ES-I3 (cell line): ENCODE measurements around the gene TFAP2A.

ENCODE experiments used
- H3K36me3 ChIP-seq: 2 replicates; pipeline ENCODE4 v1.6.1; 2013; ENCODE audit warnings: mild to moderate bottlenecking, low read length, control low read depth, moderate library complexity; ENCODE audit not compliant: insufficient read depth
- H3K4me1 ChIP-seq: 2 replicates; pipeline ENCODE4 v1.6.1; 2013; ENCODE audit warnings: mild to moderate bottlenecking, control low read depth, low read length; ENCODE audit not compliant: insufficient read depth
- H3K9ac ChIP-seq: 2 replicates; pipeline ENCODE4 v1.6.1; 2013; ENCODE audit warnings: low read depth, mild to moderate bottlenecking, low read length, moderate library complexity
- H3K9me3 ChIP-seq: 2 replicates; pipeline ENCODE4 v1.6.1; 2013; ENCODE audit warnings: mild to moderate bottlenecking, low read length, moderate library complexity; ENCODE audit not compliant: control insufficient read depth, insufficient read depth

TFAP2A gene

DNA sequence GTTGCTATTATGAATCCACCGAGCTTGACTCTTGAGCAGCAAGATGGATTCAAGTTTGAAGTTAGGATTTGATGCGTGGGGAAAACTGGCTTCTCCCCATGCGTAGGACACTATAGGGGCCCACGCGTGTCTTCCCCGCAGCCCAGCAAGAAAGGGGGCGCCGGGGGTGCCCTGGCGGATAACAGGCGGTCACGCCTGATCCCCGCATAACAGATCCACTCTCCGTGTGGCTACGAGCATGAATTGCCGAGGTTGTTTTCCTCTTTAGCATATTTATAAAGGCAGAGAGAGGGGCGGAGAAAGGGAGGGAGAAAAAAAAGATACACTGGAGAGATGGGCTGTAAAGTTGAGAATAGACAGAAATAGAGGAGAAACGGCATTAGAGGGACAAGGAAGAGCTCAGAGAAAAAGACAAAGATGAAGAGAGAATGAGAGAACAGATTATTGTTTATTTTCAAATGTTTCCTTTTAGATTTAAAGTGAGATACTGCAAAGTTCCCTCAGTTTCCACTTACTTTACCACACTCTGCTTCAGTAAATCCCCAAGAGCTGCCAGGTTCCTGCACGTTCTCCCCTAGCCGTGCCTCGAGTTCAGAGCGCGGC, 32.0 kb downstream of the TFAP2A start:
- Histone ChIP-seq H3K9ac (no peak overlapping the region), H3K9me3 (no peaks in the 10 kb centered on the region), H3K36me3 (no peaks in the 10 kb centered on the region), H3K4me1 (peaks cover 19% of the 10 kb centered on the region)

- peaks cover 19% of the 10 kb centered on the region for H3K4me1 ChIP-seq
- no peak overlapping the region; the same call in 1 of the 2 replicates for H3K9ac ChIP-seq
- no peaks in the 10 kb centered on the region for H3K9me3 ChIP-seq
- H3K36me3 ChIP-seq: no peaks in the 10 kb centered on the region
Measured at GRCh38 chr6:10382322-10382721, 32.6 kb downstream of the TFAP2A start.

- H3K4me1 ChIP-seq: peaks cover 19% of the 10 kb centered on the region
- H3K36me3 ChIP-seq: no peaks in the 10 kb centered on the region
- peak overlapping the region; percentile 24; the same call in 1 of the 2 replicates for H3K9ac ChIP-seq
- H3K9me3 ChIP-seq: no peaks in the 10 kb centered on the region
Measured at GRCh38 chr6:10381830-10382208, 33.1 kb downstream of the TFAP2A start.

DNA sequence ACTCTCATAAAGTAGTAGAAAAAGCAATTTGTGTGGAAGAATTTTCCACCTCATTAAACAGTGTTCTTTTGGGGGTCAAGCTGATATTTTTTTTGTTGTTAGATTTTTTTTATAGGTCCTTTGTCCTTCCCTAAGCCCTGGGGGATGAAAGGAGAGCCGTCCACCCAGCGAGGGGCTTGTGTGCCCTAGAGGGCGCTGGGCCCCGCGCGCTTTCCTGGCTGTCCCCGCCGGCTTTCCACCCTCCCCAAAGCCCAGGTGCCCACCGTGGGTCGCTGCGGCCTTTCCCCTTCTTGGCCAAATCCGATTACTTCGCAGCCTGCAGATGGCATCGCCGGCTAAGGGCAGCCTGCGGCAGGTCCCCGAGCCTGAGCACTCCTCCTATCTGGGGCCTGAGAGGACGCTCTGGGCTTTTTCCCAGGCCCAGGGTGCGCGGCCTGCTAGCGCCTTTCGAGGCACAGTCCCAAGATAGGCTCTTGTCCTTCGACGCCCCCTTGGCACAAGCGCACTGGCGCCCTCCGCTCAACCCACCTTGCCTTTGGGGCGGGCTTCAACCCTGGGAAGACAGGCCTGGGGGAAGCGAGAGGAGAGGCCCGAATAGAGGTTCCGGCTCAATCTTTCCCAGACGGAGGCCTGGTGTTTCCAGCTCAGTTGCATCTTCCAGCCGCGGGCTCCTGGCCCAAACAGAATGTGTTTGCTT, 33.6 kb downstream of the TFAP2A start:
- Histone ChIP-seq H3K36me3 (no peaks in the 10 kb centered on the region), H3K9me3 (no peaks in the 10 kb centered on the region), H3K4me1 (peaks cover 15% of the 10 kb centered on the region), H3K9ac (peak overlapping the region; percentile 24; the same call in 1 of the 2 replicates)

GRCh38 chr6:10375391-10375969, 39.4 kb downstream of the TFAP2A start:
- H3K9ac ChIP-seq: no peak overlapping the region
- H3K36me3 ChIP-seq: no peaks in the 10 kb centered on the region
- H3K4me1 ChIP-seq: peaks cover 7% of the 10 kb centered on the region; the same call in 1 of the 2 replicates
- no peaks in the 10 kb centered on the region for H3K9me3 ChIP-seq

- peaks cover 7% of the 10 kb centered on the region; the same call in 1 of the 2 replicates for H3K4me1 ChIP-seq
- no peak overlapping the region for H3K9ac ChIP-seq
- no peaks in the 10 kb centered on the region for H3K36me3 ChIP-seq
- no peaks in the 10 kb centered on the region for H3K9me3 ChIP-seq
Measured at GRCh38 chr6:10373642-10374359, 41.1 kb downstream of the TFAP2A start.

GRCh38 chr6:10369896-10370295, 45.0 kb downstream of the TFAP2A start:
- H3K36me3 ChIP-seq: no peaks in the 10 kb centered on the region
- no peaks in the 10 kb centered on the region for H3K9me3 ChIP-seq
- H3K4me1 ChIP-seq: peaks cover 7% of the 10 kb centered on the region; the same call in 1 of the 2 replicates
- H3K9ac ChIP-seq: no peak overlapping the region

- peaks cover 2% of the 10 kb centered on the region; the same call in 1 of the 2 replicates for H3K4me1 ChIP-seq
- no peak overlapping the region for H3K9ac ChIP-seq
- no peaks in the 10 kb centered on the region for H3K36me3 ChIP-seq
- H3K9me3 ChIP-seq: peaks cover 4% of the 10 kb centered on the region; the same call in 1 of the 2 replicates
Measured at GRCh38 chr6:10368861-10369260, 46.0 kb downstream of the TFAP2A start.

DNA sequence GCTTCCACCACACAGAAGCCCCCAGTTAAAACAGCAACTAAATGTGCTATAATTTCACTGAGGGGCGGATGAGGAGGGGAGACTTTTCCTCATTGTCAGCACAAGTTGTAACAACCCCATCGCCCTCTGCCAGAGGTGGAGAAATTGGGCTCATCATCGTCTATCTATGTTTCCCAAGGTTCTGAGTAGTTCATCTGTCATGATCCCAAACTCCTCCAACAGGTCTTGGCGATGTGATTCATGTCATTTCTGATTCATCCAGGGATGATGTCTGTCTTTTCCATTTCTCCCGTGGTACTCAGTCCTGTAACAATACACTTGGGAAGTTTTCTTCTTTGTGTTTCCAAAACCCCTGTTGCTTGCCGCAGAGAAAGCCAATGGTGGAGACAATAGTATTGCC, 51.0 kb downstream of the TFAP2A start:
- Histone ChIP-seq H3K36me3 (no peaks in the 10 kb centered on the region), H3K9ac (no peak overlapping the region), H3K4me1 (no peaks in the 10 kb centered on the region), H3K9me3 (peaks cover 5% of the 10 kb centered on the region; the same call in 1 of the 2 replicates)

GRCh38 chr6:10362300-10362699, 52.6 kb downstream of the TFAP2A start:
- no peaks in the 10 kb centered on the region for H3K4me1 ChIP-seq
- H3K9ac ChIP-seq: no peak overlapping the region

DNA sequence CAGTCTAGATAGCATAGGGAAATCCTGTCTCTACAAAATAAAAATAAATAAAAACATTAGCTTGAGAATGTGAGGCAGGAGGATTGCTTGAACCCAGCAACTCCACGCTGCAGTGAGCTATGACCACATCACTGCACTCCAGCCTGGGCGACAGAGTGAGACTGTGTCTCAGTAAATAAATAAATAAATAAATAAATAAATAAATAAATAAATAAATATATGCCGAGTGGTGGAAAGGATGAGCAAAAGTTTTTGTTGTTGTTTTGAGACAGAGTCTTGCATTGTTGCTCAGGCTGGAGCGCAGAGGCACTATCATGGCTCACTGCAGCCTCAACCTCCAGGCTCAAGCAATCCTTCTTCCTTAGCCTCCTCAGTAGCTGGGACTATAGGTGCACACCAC, 53.4 kb downstream of the TFAP2A start:
- Histone ChIP-seq H3K9me3 (peaks cover 5% of the 10 kb centered on the region; the same call in 1 of the 2 replicates), H3K9ac (no peak overlapping the region), H3K36me3 (no peaks in the 10 kb centered on the region), H3K4me1 (no peaks in the 10 kb centered on the region)

More at GRCh38 chr6:10362300-10362699, 52.6 kb downstream of the TFAP2A start:
- no peaks in the 10 kb centered on the region for H3K36me3 ChIP-seq
- peaks cover 5% of the 10 kb centered on the region; the same call in 1 of the 2 replicates for H3K9me3 ChIP-seq

GRCh38 chr6:10359581-10359980, 55.3 kb downstream of the TFAP2A start:
- Histone ChIP-seq H3K4me1 (no peaks in the 10 kb centered on the region), H3K9me3 (peaks cover 5% of the 10 kb centered on the region; the same call in 1 of the 2 replicates), H3K9ac (no peak overlapping the region), H3K36me3 (no peaks in the 10 kb centered on the region)

DNA sequence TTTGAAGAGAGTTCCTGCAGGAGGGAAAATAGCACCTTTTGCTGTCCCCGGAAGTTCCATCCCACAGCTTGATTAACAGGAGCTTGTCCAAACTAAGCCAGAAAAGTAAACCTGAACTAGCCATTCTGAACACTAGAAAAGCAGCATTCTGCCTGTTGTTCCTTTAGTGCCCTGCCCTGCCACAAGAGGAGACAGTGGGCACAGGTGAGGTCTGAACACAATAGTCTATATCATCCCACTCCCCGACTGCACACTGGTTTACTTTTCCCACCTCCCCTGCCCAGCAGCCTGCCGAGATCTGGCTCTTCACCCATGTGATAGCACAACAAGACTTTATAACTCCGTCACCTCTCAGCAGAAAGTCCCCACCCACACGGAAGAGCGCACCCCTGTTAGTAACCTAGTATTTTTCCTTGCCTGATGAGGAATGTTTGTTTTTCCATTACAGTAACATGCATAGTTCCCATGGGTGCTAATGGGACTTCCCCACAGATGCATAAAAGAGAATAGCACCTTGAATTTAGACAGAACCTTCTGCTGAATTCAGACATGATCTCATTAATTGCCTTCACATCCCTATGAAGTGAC, 59.7 kb downstream of the TFAP2A start:
- Histone ChIP-seq H3K36me3 (no peaks in the 10 kb centered on the region), H3K4me1 (no peaks in the 10 kb centered on the region), H3K9ac (no peak overlapping the region), H3K9me3 (no peaks in the 10 kb centered on the region)

- H3K9ac ChIP-seq: no peak overlapping the region
- no peaks in the 10 kb centered on the region for H3K9me3 ChIP-seq
- H3K4me1 ChIP-seq: no peaks in the 10 kb centered on the region
- H3K36me3 ChIP-seq: no peaks in the 10 kb centered on the region
Measured at GRCh38 chr6:10351791-10352190, 63.1 kb downstream of the TFAP2A start.
